HEK293T (cell line): ENCODE measurements around the gene PLSCR3.

Experiments
- CTBP1 ChIP-seq: fragments of 450-650 bp; IDR thresholded peaks from 2 replicates; pipeline ENCODE4 v1.6.1; 2016; ENCODE audit warnings: borderline replicate concordance
- ELF4 ChIP-seq: fragments of 450-650 bp; IDR thresholded peaks from 2 replicates; pipeline ENCODE4 v1.6.1; 2017; ENCODE audit warnings: antibody characterized with exemption

DNA sequence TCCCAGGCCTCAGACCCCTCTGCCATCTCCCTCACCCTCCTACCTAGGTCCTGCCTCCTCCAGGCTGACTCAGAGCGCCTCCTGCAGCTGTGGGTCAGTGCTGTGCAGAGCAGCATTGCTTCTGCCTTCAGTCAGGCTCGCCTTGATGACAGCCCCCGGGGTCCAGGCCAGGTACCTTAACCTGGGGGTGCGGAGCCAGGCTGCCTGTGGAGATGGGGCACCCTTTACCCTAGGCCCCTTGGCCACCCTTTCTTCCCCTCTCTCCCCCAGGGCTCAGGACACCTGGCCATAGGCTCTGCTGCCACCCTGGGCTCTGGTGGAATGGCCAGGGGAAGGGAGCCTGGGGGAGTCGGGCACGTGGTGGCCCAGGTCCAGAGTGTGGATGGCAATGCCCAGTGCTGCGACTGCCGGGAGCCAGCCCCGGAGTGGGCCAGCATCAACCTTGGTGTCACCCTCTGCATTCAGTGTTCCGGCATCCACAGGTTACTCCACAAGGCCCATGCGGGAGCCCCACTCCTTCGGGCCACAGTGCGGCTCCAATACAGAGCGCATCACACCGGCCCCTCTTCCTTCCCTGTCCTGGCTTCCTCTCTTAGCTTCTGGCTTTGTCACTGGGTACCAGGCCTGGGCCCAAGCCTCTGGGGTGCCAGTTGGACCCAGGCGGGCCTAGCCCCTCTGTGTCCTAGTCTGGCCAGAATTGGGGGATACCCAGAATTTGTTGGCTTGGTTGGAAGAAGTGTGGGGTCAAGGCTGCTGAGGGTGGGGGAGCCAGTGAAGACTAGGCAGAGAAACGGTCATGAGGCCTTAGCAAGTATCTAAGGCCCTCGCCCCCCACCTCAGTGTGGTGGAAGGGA is 47.3 kb downstream of the PLSCR3 start:
- TF ChIP-seq CTBP1 (no peak), ELF4 (no peak)
